ENCODE results near the gene TTC22. TPM values are rescaled to one million over a fixed set of nuclear protein-coding genes. Genes with fewer than 3 reads are reported as not detected.

Gene TTC22
- total RNA-seq, 1 experiment from 2014 or later, result 0.10 TPM

DNA sequence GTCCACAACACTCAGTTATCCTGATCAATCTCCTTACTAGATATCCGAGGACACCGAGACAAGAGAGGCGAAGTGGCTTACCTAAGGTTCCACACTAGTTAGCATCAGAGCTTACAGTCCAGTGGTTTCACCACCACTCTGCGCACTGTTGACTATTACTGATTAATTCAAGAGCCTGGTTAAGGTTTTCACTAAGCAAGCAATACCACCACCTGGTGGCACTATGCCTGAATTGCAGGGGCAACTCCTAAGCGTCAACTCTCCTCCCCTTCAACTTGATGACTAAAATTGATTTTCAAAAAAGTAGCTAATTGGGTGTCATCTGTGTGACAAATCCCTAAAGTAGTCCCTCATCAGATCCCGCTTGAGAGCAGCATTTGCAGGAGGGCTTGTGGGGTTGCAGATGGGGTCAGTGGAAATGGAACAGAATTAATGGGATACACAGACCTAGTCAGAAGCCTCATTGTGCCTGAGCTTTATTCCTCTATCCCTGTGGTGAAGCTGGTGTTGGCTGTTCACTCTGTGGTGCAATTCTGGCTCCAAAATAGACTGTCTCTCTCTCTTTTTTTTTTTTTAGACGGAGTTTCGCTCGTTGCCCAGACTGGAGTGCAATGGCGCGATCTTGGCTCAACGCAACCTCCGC lies 9.1 kb downstream of the TTC22 start:
- Histone ChIP-seq H3K4me1 (ENCODE audit: control insufficient read depth, insufficient read depth, low read length) (no peaks in the 10 kb centered on the region; the same call in 1 of the 2 replicates), H3K4me3 (ENCODE audit: low read depth in 2 of 2, low read length in 2 of 2) (no peak overlapping the region), H3K27me3 (ENCODE audit: control insufficient read depth, insufficient read depth, low read length) (no peaks in the 10 kb centered on the region), H3K9me3 (ENCODE audit: control insufficient read depth, insufficient read depth, low read depth, low read length) (no peaks in the 10 kb centered on the region), H3K27ac (ENCODE audit: low read length) (no peak overlapping the region), H3K36me3 (ENCODE audit: control insufficient read depth, insufficient read depth, low read length) (no peaks in the 10 kb centered on the region)
- intact Hi-C loops (cut with micrococcal nuclease; ENCODE audit: unreplicated experiment) (loop anchor here (5.0 kb wide), 1 partner anchor 120 kb away; no protein-coding TSS in a partner anchor), in situ Hi-C loops (cut with HindIII; ENCODE audit: low pct_unique_long_range_greater_than_20kb, low sequenced_read_pairs) (no loop called here)
- ATAC-seq (peak; percentile 68), DNase-seq (ENCODE audit: low read depth, low spot score) (no peak)
- ChIA-PET POLR2A (no interaction called here), CTCF (interaction anchor here (0.5 to 0.8 kb wide), 4 partner anchors 20 to 1339 kb away, joined by 3 to 6 read pairs (median 4); no protein-coding TSS in a partner anchor)
- TF ChIP-seq, protein P1, sequence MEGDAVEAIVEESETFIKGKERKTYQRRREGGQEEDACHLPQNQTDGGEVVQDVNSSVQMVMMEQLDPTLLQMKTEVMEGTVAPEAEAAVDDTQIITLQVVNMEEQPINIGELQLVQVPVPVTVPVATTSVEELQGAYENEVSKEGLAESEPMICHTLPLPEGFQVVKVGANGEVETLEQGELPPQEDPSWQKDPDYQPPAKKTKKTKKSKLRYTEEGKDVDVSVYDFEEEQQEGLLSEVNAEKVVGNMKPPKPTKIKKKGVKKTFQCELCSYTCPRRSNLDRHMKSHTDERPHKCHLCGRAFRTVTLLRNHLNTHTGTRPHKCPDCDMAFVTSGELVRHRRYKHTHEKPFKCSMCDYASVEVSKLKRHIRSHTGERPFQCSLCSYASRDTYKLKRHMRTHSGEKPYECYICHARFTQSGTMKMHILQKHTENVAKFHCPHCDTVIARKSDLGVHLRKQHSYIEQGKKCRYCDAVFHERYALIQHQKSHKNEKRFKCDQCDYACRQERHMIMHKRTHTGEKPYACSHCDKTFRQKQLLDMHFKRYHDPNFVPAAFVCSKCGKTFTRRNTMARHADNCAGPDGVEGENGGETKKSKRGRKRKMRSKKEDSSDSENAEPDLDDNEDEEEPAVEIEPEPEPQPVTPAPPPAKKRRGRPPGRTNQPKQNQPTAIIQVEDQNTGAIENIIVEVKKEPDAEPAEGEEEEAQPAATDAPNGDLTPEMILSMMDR (IDR thresholded peaks at IDR 0.05), result peak; percentile 88
- no peak for TF ChIP-seq POLR2AphosphoS5 (IDR thresholded peaks at IDR 0.05; ENCODE audit: low read depth, low read length)
- BruUV-seq (replicated peaks), result no TSS peak

DNA sequence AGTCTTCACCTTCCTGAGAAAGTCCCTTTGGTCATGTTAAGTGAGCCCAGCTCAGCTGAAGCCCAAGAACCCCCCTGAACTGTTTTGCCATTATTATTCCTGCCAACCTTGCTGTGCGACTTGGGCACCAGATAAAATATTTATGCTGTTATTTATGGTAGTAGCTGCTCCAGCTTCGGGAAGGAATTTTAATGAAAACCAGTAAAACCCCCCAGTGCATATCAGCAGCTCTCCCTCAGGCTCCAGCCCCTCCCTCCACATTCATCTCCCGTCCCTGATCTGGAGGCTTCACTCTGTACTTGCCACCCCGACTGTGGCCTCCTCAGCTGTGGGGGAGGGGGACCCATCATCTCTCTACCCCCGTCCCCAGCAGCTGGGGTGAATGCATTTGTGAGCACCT lies 12.7 kb downstream of the TTC22 start:
- no peaks in the 10 kb centered on the region for H3K27me3 ChIP-seq (ENCODE audit: control insufficient read depth, insufficient read depth, low read length)
- no peak overlapping the region for H3K27ac ChIP-seq (ENCODE audit: low read length)
- ChIA-PET POLR2A (no interaction called here), CTCF (no interaction called here)
- H3K4me3 ChIP-seq (ENCODE audit: low read depth in 2 of 2, low read length in 2 of 2), result no peak overlapping the region
- H3K9me3 ChIP-seq (ENCODE audit: control insufficient read depth, insufficient read depth, low read depth, low read length), result no peaks in the 10 kb centered on the region
- no TSS peak for BruUV-seq (replicated peaks)
- no peak for ATAC-seq
- TF ChIP-seq TCF7L2 (IDR thresholded peaks at IDR 0.05; ENCODE audit: low read depth, low read length) (no peak), SIN3A (IDR thresholded peaks at IDR 0.05; ENCODE audit: borderline replicate concordance, insufficient read depth, low read depth, low read length) (no peak), POLR2AphosphoS5 (IDR thresholded peaks at IDR 0.05; ENCODE audit: low read depth, low read length) (no peak)
- TF ChIP-seq, protein P1 (IDR thresholded peaks at IDR 0.05), result no peak
- TF ChIP-seq, protein P2, sequence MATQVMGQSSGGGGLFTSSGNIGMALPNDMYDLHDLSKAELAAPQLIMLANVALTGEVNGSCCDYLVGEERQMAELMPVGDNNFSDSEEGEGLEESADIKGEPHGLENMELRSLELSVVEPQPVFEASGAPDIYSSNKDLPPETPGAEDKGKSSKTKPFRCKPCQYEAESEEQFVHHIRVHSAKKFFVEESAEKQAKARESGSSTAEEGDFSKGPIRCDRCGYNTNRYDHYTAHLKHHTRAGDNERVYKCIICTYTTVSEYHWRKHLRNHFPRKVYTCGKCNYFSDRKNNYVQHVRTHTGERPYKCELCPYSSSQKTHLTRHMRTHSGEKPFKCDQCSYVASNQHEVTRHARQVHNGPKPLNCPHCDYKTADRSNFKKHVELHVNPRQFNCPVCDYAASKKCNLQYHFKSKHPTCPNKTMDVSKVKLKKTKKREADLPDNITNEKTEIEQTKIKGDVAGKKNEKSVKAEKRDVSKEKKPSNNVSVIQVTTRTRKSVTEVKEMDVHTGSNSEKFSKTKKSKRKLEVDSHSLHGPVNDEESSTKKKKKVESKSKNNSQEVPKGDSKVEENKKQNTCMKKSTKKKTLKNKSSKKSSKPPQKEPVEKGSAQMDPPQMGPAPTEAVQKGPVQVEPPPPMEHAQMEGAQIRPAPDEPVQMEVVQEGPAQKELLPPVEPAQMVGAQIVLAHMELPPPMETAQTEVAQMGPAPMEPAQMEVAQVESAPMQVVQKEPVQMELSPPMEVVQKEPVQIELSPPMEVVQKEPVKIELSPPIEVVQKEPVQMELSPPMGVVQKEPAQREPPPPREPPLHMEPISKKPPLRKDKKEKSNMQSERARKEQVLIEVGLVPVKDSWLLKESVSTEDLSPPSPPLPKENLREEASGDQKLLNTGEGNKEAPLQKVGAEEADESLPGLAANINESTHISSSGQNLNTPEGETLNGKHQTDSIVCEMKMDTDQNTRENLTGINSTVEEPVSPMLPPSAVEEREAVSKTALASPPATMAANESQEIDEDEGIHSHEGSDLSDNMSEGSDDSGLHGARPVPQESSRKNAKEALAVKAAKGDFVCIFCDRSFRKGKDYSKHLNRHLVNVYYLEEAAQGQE (IDR thresholded peaks at IDR 0.05; ENCODE audit: insufficient read depth in 1 of 2, low read depth in 2 of 2, low read length in 1 of 2), result no peak
- in situ Hi-C loops (cut with HindIII; ENCODE audit: low pct_unique_long_range_greater_than_20kb, low sequenced_read_pairs), result no loop called here
- no peak for DNase-seq (ENCODE audit: low read depth, low spot score)
- intact Hi-C loops (cut with micrococcal nuclease; ENCODE audit: unreplicated experiment), result no loop called here
- no peaks in the 10 kb centered on the region for H3K36me3 ChIP-seq (ENCODE audit: control insufficient read depth, insufficient read depth, low read length)
- H3K4me1 ChIP-seq (ENCODE audit: control insufficient read depth, insufficient read depth, low read length), result no peaks in the 10 kb centered on the region

Data from Panc1 (cell line).